T follicular helper cell (primary cell): ENCODE measurements around the gene ARL6IP1.
"Not testable (repeated sequence)": the region's sequence is repeated elsewhere in the genome, so short reads cannot be mapped to it uniquely, and the experiment has no call there.

Source experiments
- DNase-seq: peaks from one replicate; pipeline ENCODE4 v3.0.0-alpha.2; 2020; ENCODE audit warnings: low read depth

Gene ARL6IP1

GRCh38 chr16:18799500-18799899 lies 1.8 kb downstream of the ARL6IP1 start:
- no peak for DNase-seq

GRCh38 chr16:18797746-18798145 lies 3.6 kb downstream of the ARL6IP1 start:
- DNase-seq: no peak

- DNase-seq: no peak
These were observed 5.0 kb downstream of the ARL6IP1 start for GRCh38 chr16:18796377-18796776.

- no peak for DNase-seq
These were observed 8.4 kb downstream of the ARL6IP1 start for GRCh38 chr16:18792836-18793433.

GRCh38 chr16:18789850-18790706 lies 11.3 kb downstream of the ARL6IP1 start, which contains the start of gene RPS15A:
Gene RPS15A, minus strand, starts transcription at chr16:18790334. Its CDS starts 1,221 bp downstream, at chr16:18789113.
- peak; percentile 90 for DNase-seq

GRCh38 chr16:18789515-18789849 lies 11.9 kb downstream of the ARL6IP1 start:
- no peak for DNase-seq

- no peak for DNase-seq
These were observed 12.4 kb downstream of the ARL6IP1 start for GRCh38 chr16:18788828-18789514.

GRCh38 chr16:18784917-18785623 lies 16.3 kb downstream of the ARL6IP1 start:
- DNase-seq: no peak

- DNase-seq: no peak
These were observed 17.7 kb downstream of the ARL6IP1 start for GRCh38 chr16:18783430-18784341.

- no peak for DNase-seq
These were observed 18.5 kb downstream of the ARL6IP1 start for GRCh38 chr16:18782697-18783429.

GRCh38 chr16:18781232-18781631 lies 20.1 kb downstream of the ARL6IP1 start:
- DNase-seq: not testable (repeated sequence)

- DNase-seq: not testable (repeated sequence)
These were observed 20.8 kb downstream of the ARL6IP1 start for GRCh38 chr16:18780460-18781026.

- DNase-seq: not testable (repeated sequence)
These were observed 23.7 kb downstream of the ARL6IP1 start for GRCh38 chr16:18777664-18778063.

- not testable (repeated sequence) for DNase-seq
These were observed 25.0 kb downstream of the ARL6IP1 start for GRCh38 chr16:18776334-18776733.

GRCh38 chr16:18774651-18775050 lies 26.7 kb downstream of the ARL6IP1 start:
- DNase-seq: not testable (repeated sequence)

GRCh38 chr16:18772171-18772570 lies 29.2 kb downstream of the ARL6IP1 start:
- DNase-seq: not testable (repeated sequence)

- not testable (repeated sequence) for DNase-seq
These were observed 30.9 kb downstream of the ARL6IP1 start for GRCh38 chr16:18770336-18770962.

- not testable (repeated sequence) for DNase-seq
These were observed 34.1 kb downstream of the ARL6IP1 start for GRCh38 chr16:18767217-18767616.

- not testable (repeated sequence) for DNase-seq
These were observed 38.6 kb downstream of the ARL6IP1 start for GRCh38 chr16:18762713-18763112.
